Activated CD4-positive, alpha-beta T cell treated with anti-CD3 and anti-CD28 coated beads, Interleukin-2, amount 50 U/mL, for 4 hours (primary cell): Measurements from ENCODE around the gene IFITM5.

Source experiments
- DNase-seq, 2 experiments: peaks; one replicate each; pipeline ENCODE4 v3.0.0-alpha.2; 2020

The IFITM5 gene

GRCh38 chr11:257766-258493 is 41.4 kb downstream of the IFITM5 start:
- no peak for DNase-seq

- DNase-seq = no peak
These were observed 42.2 kb downstream of the IFITM5 start for GRCh38 chr11:256952-257737.

GRCh38 chr11:255816-256215 is 43.5 kb downstream of the IFITM5 start:
- no peak for DNase-seq

- no peak for DNase-seq
These were observed 44.1 kb downstream of the IFITM5 start for GRCh38 chr11:255176-255575.

- no peak for DNase-seq
These were observed 45.4 kb downstream of the IFITM5 start for GRCh38 chr11:253886-254270.

- DNase-seq = no peak
These were observed 46.0 kb downstream of the IFITM5 start for GRCh38 chr11:253160-253885.

- DNase-seq = no peak
These were observed 46.7 kb downstream of the IFITM5 start for GRCh38 chr11:252666-253065.

GRCh38 chr11:251550-251949 is 47.8 kb downstream of the IFITM5 start:
- DNase-seq = no peak

GRCh38 chr11:250740-251299 is 48.5 kb downstream of the IFITM5 start:
- peak; percentile 79 to 84 for DNase-seq

- DNase-seq = no peak
These were observed 49.1 kb downstream of the IFITM5 start for GRCh38 chr11:250274-250673.

- DNase-seq = no peak
These were observed 50.3 kb downstream of the IFITM5 start for GRCh38 chr11:249062-249461.
